ENCODE data around the gene NRTN.
"Not testable (repeated sequence)": the region's sequence is repeated elsewhere in the genome, so short reads cannot be mapped to it uniquely, and the experiment has no call there.

Gene NRTN

GRCh38 chr19:5839065-5840017 is 34.5 kb downstream of the NRTN start, which contains the start of gene FUT6:
Gene FUT6 (minus strand): TSS chr19:5839702. CDS start chr19:5832567, 7,135 bp downstream.
- no peak for DNase-seq

DNA sequence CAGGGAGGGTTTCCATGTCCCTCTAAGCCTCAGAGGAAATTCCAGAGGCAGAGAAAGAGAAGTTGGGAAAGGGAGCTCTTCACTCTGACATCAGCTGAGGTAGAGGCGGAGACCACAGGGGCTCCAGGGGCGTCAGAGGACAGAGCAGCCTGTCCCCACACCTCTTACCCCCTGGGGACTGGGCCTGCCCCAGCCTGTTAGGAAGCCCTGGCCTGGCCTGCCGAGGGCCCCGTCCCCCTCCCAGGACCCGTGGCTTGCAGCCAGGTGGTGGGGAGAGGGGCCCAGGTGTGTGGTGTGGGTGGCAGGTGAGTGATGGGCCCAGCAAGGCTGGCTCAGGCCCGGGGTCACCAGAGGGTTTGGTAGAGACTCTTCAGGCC is 36.9 kb downstream of the NRTN start:
- not testable (repeated sequence) for DNase-seq

DNA sequence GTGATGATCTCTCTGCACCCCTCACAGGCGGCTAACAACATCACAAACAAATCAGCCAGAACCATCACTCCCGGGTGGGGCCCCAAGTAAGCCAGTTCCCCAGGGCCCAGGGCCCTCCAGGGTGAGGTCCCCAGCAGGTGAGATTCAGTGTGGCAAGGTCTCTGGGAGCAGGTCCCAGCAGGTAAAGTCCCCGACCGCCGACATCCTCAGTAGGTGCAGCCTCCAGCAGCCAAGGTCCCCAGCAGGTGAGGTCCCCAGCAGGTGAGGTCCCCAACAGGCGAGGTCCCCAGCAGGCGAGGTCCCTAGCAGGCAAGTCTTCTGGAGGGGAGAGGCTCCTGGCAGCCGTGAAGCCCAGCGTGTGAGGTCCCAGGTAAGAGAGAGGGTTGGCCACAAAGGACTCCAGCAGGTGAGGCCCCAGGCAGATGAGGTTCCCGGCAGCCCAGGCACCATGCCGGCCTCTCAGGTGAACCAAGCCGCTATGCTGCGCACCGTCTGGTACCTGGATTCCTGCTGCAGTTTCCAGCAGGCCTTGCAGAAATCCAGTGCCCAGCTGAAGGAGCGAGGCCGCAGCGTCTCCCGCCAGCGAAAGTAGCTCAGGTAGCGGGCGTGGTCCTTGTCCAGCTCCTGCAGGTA is 38.5 kb downstream of the NRTN start:
- DNase-seq, result no peak

DNA sequence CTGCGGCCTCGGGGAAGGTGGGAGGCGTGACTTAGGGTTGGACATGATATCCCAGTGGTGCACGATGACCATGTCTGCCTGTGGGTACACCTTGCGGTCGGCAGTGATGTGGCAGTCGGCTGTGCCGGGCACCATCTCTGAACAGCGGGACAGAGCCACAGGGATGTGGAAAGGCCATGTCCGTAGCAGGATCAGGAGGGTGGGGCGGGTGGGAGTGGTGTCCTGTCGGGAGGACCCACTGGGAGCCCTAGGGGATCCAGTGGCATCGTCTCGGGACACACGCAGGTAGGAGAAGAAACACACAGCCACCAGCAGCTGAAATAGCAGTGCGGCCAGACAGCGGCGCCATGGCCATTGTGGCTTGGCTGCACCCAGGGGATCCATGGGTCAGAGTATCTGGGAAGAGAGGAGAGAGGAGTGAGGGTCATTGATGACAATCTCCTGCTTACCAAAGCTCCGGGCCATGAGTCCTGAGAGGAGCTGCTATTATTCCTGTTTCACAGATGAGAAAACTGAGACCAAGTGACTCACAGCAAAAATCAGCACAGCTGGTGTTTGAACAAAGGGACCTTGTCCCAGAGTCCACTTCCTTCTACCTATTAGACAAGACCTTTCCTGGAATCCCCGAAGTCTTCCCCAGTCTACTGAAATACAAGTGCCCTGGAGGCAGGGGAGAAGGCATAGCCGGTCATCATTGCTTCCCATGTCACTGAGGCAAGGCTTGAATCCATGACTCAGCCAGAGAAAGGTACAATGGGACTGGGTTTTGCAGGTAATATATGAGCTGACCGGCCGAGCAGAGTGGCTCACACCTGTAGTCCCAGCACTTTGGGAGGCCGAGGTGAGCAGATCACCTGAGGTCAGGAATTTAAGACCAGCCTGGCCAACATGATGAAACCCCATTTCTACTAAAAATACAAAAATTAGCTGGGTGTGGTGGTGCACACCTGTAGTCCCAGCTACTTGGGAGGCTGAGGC is 39.9 kb downstream of the NRTN start:
- DNase-seq, result no peak

GRCh38 chr19:5847846-5848245 is 43.0 kb downstream of the NRTN start:
- DNase-seq, result not testable (repeated sequence)

DNA sequence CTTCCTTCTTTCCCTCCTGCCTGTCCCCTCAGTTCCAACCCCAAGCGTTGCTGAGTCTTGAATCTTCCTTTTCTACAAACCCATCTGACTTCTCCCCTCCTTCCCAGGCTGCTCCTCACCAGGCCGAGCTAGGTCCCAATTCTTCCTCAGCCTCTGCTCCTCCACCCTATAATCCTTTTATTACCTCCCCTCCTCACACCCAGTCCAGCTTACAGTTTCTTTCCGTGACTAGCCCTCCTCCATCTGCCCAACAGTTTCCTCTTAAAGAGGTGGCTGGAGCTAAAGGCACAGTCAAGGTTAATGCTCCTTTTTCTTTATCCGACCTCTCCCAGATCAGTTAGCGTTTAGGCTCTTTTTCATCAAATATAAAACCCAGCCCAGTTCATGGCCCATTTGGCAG is 43.8 kb downstream of the NRTN start:
- DNase-seq, result not testable (repeated sequence)

GRCh38 chr19:5850189-5850588 is 45.3 kb downstream of the NRTN start:
- no peak for DNase-seq

- no peak for DNase-seq
Observed at GRCh38 chr19:5850743-5851293, 46.0 kb downstream of the NRTN start.

DNA sequence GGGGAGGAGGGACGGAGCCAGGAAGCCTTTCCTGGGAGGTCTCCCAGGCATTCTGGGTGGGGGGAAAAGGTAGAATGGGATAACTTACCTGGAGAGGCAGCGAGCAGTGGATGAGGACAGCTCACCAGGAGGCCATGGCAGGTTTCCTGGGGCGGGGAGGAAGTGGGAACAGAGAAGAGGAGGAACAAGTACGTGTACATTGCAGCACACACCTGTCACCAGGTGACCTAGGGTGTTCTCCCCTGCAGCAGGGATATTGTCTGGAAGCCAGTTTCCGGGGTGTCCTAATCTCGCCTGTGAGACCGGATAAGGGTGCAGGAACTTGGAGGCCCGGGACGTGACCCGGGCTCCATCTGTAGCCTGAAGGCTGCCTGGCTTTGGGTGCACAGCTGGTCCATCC is 46.4 kb downstream of the NRTN start, which contains the start of gene FUT3:
TSS of gene FUT3 (minus strand) at position 148 of the 400 bp plus-strand sequence.
- DNase-seq, result no peak

DNA sequence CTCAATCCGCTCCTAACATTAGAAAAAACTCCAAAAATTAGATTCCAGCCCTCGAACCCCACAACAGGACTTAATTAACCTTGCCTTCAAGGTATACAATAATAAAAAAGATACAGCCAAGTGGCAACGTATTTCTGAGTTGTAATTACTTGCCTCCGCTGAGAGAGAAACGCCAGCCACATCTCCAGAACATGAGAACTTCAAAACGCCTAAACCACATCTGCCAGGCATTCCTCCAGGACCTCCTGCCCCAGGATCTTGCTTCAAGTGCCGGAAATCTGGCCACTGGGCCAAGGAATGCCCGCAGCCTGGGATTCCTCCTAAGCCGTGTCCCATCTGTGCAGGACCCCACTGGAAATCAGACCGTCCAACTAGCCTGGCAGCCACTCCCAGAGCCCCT is 49.3 kb downstream of the NRTN start:
- not testable (repeated sequence) for DNase-seq

- DNase-seq, result not testable (repeated sequence)
Observed at GRCh38 chr19:5855151-5855550, 50.3 kb downstream of the NRTN start.

- DNase-seq, result no peak
Observed at GRCh38 chr19:5857203-5858081, 52.6 kb downstream of the NRTN start.

- no peak for DNase-seq
Observed at GRCh38 chr19:5863030-5863665, 58.3 kb downstream of the NRTN start.

DNA sequence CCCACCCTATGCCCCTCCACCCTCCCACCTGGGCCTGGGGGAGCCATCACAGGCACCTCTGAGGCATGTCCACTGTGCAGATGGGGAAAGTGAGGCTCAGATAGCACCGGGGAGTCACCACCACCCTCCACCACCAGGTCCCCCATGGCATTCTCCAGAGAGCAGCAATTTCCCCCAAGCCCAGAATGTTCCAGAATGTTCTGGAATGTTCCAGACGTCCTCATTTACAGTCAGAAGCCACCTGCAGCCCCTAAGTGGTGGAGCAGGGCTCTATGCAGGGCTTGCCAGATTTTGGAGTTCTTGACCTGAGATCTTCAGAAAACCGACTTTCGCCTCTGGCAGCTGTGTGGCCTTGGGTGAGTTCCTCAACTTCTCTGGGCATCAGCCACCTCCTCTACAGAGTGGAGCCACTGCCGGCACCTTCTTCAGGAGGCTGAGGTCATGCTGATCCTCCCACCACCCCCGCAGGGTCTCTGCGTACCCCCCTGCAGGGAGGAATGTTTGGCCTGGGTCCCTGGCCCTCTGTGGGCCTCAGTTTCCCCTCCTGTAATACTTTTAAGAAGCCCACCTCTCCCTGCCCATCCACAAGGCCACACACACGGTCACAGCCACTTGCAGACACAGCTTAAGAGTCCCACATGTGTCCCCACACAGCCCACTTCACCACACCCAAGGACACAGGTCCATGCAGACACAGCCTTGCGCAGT is 59.3 kb downstream of the NRTN start:
- no peak for DNase-seq

DNA sequence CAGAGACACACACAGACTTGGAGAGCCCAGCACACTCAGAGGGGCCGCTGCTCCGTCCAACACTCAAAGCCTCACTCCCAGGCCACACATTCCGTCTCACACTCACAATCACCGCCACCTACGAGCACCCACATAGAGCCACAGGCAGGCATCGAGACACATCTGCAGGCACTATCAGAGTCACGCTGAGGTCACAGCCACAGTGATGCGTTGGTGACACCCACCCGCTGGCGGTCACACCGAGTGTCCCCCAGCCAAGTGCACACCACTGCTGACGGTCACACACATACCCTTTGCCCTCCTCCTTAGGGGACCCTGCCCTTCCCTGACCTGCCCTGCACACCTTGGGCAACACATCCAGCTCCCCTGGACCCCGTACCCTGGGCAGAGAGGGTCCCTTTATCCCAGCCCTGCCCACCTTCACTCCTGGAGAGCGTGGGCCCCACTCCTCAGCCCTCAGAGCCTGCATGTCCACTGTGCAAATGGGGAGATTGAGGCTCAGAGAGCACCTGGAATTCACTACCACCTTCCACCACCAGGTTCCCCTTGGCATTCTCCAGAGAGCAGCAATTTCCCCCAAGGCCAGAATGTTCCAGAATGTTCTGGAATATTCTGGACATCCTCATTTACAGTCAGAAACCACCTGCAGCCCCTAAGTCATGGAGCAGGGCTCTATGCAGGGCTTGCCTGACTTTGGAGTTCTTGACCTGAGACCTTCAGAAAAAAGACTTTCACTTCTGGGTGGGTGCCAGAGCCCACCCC is 60.0 kb downstream of the NRTN start:
- no peak for DNase-seq

DNA sequence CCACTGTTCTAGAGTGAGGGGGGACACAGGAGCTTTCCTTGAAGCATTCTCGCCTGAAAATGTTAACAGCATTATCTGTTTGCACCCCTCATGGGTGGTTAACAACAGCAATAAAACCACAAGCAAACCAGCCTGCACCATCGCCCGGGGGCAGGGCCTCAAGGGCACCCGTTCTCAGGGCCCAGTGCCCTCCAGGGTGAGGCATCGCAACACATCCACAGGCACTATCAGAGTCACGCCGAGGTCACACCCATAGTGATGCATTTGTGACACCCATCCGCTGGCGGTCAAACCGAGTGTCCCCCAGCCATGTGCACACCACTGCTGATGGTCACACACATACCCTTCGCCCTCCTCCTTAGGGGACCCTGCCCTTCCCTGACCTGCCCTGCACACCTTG is 60.9 kb downstream of the NRTN start:
- no peak for DNase-seq

- no peak for DNase-seq
Observed at GRCh38 chr19:5867201-5868136, 62.6 kb downstream of the NRTN start.

- no peak for DNase-seq
Observed at GRCh38 chr19:5870986-5871394, 66.1 kb downstream of the NRTN start.
